Measurements from ENCODE around the gene PPP2R2B.

GRCh38 chr5:146726891-146727290 is 151.7 kb downstream of the PPP2R2B start:
- TF ChIP-seq BHLHE40 (IDR thresholded peaks at IDR 0.05; ENCODE audit: borderline replicate concordance) (no peak), FOXM1 (IDR thresholded peaks at IDR 0.05; ENCODE audit: borderline replicate concordance) (no peak), CTBP1 (IDR thresholded peaks at IDR 0.05; ENCODE audit: borderline replicate concordance) (no peak), ARNT (IDR thresholded peaks at IDR 0.05) (no peak), SP1 (IDR thresholded peaks at IDR 0.05) (no peak), ELF4 (IDR thresholded peaks at IDR 0.05) (no peak), L3MBTL2 (conservative IDR thresholded peaks at IDR 0.05) (no peak)
